Sigmoid colon (tissue), 7 donors: ENCODE data around the gene KRTAP1-5. TPM values are rescaled to one million over a fixed set of nuclear protein-coding genes. Genes with fewer than 3 reads are reported as not detected.
"Not testable (repeated sequence)": the region's sequence is repeated elsewhere in the genome, so short reads cannot be mapped to it uniquely, and the experiment has no call there.

ENCODE experiments used
- DNase-seq: peaks from one replicate; pipeline ENCODE4 v3.0.0-alpha.2; 2019
- H3K27ac ChIP-seq, 4 donors: fragments of 200-600 bp; sonication (generic); one replicate each; pipeline ENCODE4 v1.5.1; 2016 to 2019; ENCODE audit warnings: mild to moderate bottlenecking in 1 of 4
- H3K27me3 ChIP-seq, 3 donors: fragments of 200-600 bp; sonication (generic); one replicate each; pipeline ENCODE4 v1.5.1; 2019; ENCODE audit warnings: mild to moderate bottlenecking in 1 of 3
- H3K36me3 ChIP-seq, 4 donors: fragments of 200-600 bp; sonication (generic); one replicate each; pipeline ENCODE4 v1.5.1; 2016 to 2019
- H3K4me1 ChIP-seq, 4 donors: fragments of 200-600 bp; sonication (generic); one replicate each; pipeline ENCODE4 v1.5.1; 2017 to 2019
- H3K4me3 ChIP-seq, 4 donors: fragments of 200-600 bp; sonication (generic); one replicate each; pipeline ENCODE4 v1.5.1; 2017 to 2019; ENCODE audit warnings: mild to moderate bottlenecking in 2 of 4, moderate library complexity in 1 of 4
- H3K9me3 ChIP-seq, 4 donors: fragments of 200-600 bp in 3 of 4; sonication (generic) in 3 of 4; one replicate each; pipeline versions ENCODE4 v1.5.1 to v1.6.1; 2013 to 2019
- CTCF ChIP-seq, 4 experiments: fragments of 450-650 bp in 3 of 4; fragments of 200-600 bp in 1 of 4; IDR thresholded peaks; one replicate each; pipeline ENCODE4 v1.5.1; 2016 to 2019; ENCODE audit warnings: antibody characterized with exemption in 4 of 4, mild to moderate bottlenecking in 3 of 4, moderate library complexity in 2 of 4
- EP300 ChIP-seq, 4 donors: sonication (generic); formaldehyde crosslinking; IDR thresholded peaks; one replicate each; pipeline ENCODE4 v1.6.1; 2017; ENCODE audit warnings: antibody characterized with exemption in 4 of 4
- POLR2A ChIP-seq, 2 donors: fragments of 450-650 bp; IDR thresholded peaks; one replicate each; pipeline ENCODE4 v1.6.1; 2016; ENCODE audit warnings: antibody characterized with exemption in 2 of 2, mild to moderate bottlenecking in 2 of 2, moderate library complexity in 2 of 2
- POLR2AphosphoS5 ChIP-seq, 4 donors: sonication (generic); formaldehyde crosslinking; IDR thresholded peaks; one replicate each; pipeline ENCODE4 v1.6.1; 2017; ENCODE audit warnings: antibody characterized with exemption in 4 of 4
- WGBS, 2 donors: extraction: QIAGEN DNeasy Blood & Tissue Kit; methylation state at CpG; one replicate each; pipeline ENCODE4 v1.1.7; 2013; 5-methylcytosine and 5-hydroxymethylcytosine counted together
- intact Hi-C: fragments of 100-400 bp; cut with DNase I; formaldehyde crosslinking; loops from one replicate; pipeline ENCODE4 v1.15.1; 2023
- polyA plus RNA-seq, 3 donors: library from polyadenylated mRNA; stranded (reverse); fragments of 200-250 nt; gene quantifications; one replicate each; pipeline ENCODE4 v1.2.3, GENCODE V29; 2013
- total RNA-seq, 4 donors: library from RNA; depleted of rRNA; stranded (reverse); fragments of >200 nt; gene quantifications; one replicate each; pipeline ENCODE4 v1.1.0, GENCODE V29; 2016
- donor health status: healthy with polysubstance abuse.
- donor health status: Bipolar disorder and iron deficiency.
- donor health status: healthy.

The KRTAP1-5 gene
- total and polyA plus RNA-seq, 7 donors: not detected

GRCh38 chr17:41067281-41067680 is 40.3 kb upstream of the KRTAP1-5 start:
- intact Hi-C loops: no loop called here

GRCh38 chr17:41065829-41066624 is 39.0 kb upstream of the KRTAP1-5 start, which contains the start of gene KRTAP2-4:
KRTAP2-4 (minus strand) TSS chr17:41065879; CDS start chr17:41065845, 34 bp downstream.
- peaks cover 0 to 15% (median 9%) of the 10 kb centered on the region in 4 donors for H3K4me1 ChIP-seq
- intact Hi-C loops: no loop called here
- no peak within 1 kb of the TSS for H3K4me3 ChIP-seq
- DNase-seq: no peak
- no peaks in the 10 kb centered on the region for H3K36me3 ChIP-seq
- H3K9me3 ChIP-seq: no peaks in the 10 kb centered on the region
- TF ChIP-seq POLR2AphosphoS5 (IDR thresholded peaks at IDR 0.05) (no peak), POLR2A (IDR thresholded peaks at IDR 0.05) (no peak), EP300 (IDR thresholded peaks at IDR 0.05) (no peak)
- H3K27me3 ChIP-seq: no peaks in the 10 kb centered on the region
- no peak within 1 kb of the TSS for H3K27ac ChIP-seq
- WGBS, 2 donors: 89 to 92% methylated on average over 6 of the region's 6 CpGs

More at GRCh38 chr17:41067281-41067680, 40.3 kb upstream of the KRTAP1-5 start:
- Histone ChIP-seq H3K36me3 (no peaks in the 10 kb centered on the region), H3K27me3 (no peaks in the 10 kb centered on the region), H3K4me3 (no peak overlapping the region), H3K9me3 (no peaks in the 10 kb centered on the region), H3K4me1 (peaks cover 0 to 2% (median 0%) of the 10 kb centered on the region in 4 donors), H3K27ac (no peak overlapping the region)
- no peak for TF ChIP-seq CTCF (IDR thresholded peaks at IDR 0.05)
- DNase-seq: no peak

- peaks cover 0 to 17% (median 9%) of the 10 kb centered on the region in 4 donors for H3K4me1 ChIP-seq
- H3K27me3 ChIP-seq, H3K27ac ChIP-seq, intact Hi-C loops, H3K4me3 ChIP-seq, DNase-seq, H3K36me3 ChIP-seq, H3K9me3 ChIP-seq: not testable (repeated sequence)
- 62 to 82% methylated on average over 7 of the region's 16 CpGs for WGBS, 2 donors
Measured at GRCh38 chr17:41065016-41065689, 38.1 kb upstream of the KRTAP1-5 start.

- Histone ChIP-seq H3K27ac (no peak overlapping the region), H3K9me3 (no peaks in the 10 kb centered on the region), H3K27me3 (no peaks in the 10 kb centered on the region), H3K4me1 (peaks cover 0 to 20% (median 9%) of the 10 kb centered on the region in 4 donors), H3K36me3 (no peaks in the 10 kb centered on the region), H3K4me3 (no peak overlapping the region)
- 64 to 65% methylated on average over 1 of the region's 1 CpG for WGBS, 2 donors
- no peak for TF ChIP-seq POLR2AphosphoS5 (IDR thresholded peaks at IDR 0.05)
- no peak for TF ChIP-seq POLR2A (IDR thresholded peaks at IDR 0.05)
- TF ChIP-seq CTCF (IDR thresholded peaks at IDR 0.05): no peak
- no peak for TF ChIP-seq EP300 (IDR thresholded peaks at IDR 0.05)
- DNase-seq: no peak
- intact Hi-C loops: no loop called here
Measured at GRCh38 chr17:41064301-41064700, 37.3 kb upstream of the KRTAP1-5 start.

GRCh38 chr17:41063449-41063848 is 36.4 kb upstream of the KRTAP1-5 start:
- no peak for DNase-seq
- TF ChIP-seq CTCF (IDR thresholded peaks at IDR 0.05): no peak
- TF ChIP-seq POLR2A (IDR thresholded peaks at IDR 0.05): no peak
- no peak for TF ChIP-seq POLR2AphosphoS5 (IDR thresholded peaks at IDR 0.05)
- TF ChIP-seq EP300 (IDR thresholded peaks at IDR 0.05): no peak
- Histone ChIP-seq H3K27ac (no peak overlapping the region), H3K36me3 (no peaks in the 10 kb centered on the region), H3K9me3 (no peaks in the 10 kb centered on the region), H3K4me3 (no peak overlapping the region), H3K4me1 (peaks cover 0 to 21% (median 9%) of the 10 kb centered on the region in 4 donors), H3K27me3 (no peaks in the 10 kb centered on the region)
- WGBS, 2 donors: 61 to 72% methylated on average over 4 of the region's 4 CpGs
- intact Hi-C loops: no loop called here
